Hepatocyte (in vitro differentiated cells): ENCODE results near the gene CALML5. TPM values are rescaled to one million over a fixed set of nuclear protein-coding genes. Genes with fewer than 3 reads are reported as not detected.

Experiments
- DNase-seq: peaks from one replicate; pipeline ENCODE4 v3.0.0-alpha.2; 2016; ENCODE audit warnings: low spot score
- H2AFZ ChIP-seq: fragments of 200-600 bp; sonication (generic); 2 replicates; pipeline ENCODE4 v1.6.0; 2016; ENCODE audit warnings: antibody characterized with exemption, mild to moderate bottlenecking
- H3K27ac ChIP-seq: fragments of 200-600 bp; sonication (generic); 2 replicates; pipeline ENCODE4 v1.5.1; 2016; ENCODE audit warnings: mild to moderate bottlenecking
- H3K27me3 ChIP-seq: fragments of 200-600 bp; sonication (generic); 2 replicates; pipeline ENCODE4 v1.6.1; 2016
- H3K36me3 ChIP-seq: fragments of 200-600 bp; sonication (generic); replicated peaks from 2 replicates; pipeline ENCODE4 v1.5.1; 2016; ENCODE audit warnings: low read depth; ENCODE audit not compliant: insufficient read depth
- H3K4me1 ChIP-seq: fragments of 200-600 bp; sonication (generic); 2 replicates; pipeline ENCODE4 v1.5.1; 2016; ENCODE audit warnings: mild to moderate bottlenecking, moderate library complexity; ENCODE audit not compliant: insufficient read depth
- H3K4me2 ChIP-seq: fragments of 200-600 bp; sonication (generic); 2 replicates; pipeline ENCODE4 v1.6.0; 2016
- H3K4me3 ChIP-seq: fragments of 200-600 bp; sonication (generic); 2 replicates; pipeline ENCODE4 v1.5.1; 2016; ENCODE audit warnings: mild to moderate bottlenecking
- H3K79me2 ChIP-seq: fragments of 200-600 bp; sonication (generic); 2 replicates; pipeline ENCODE4 v1.6.0; 2017; ENCODE audit warnings: mild to moderate bottlenecking
- H3K9me2 ChIP-seq: fragments of 200-600 bp; sonication (generic); replicated peaks from 2 replicates; pipeline ENCODE4 v1.6.0; 2017; ENCODE audit warnings: mild to moderate bottlenecking; ENCODE audit not compliant: insufficient read depth
- H3K9me3 ChIP-seq: fragments of 200-600 bp; sonication (generic); 2 replicates; pipeline ENCODE4 v1.5.1; 2016; ENCODE audit warnings: low read depth, mild to moderate bottlenecking
- H4K20me1 ChIP-seq: fragments of 200-600 bp; sonication (generic); 2 replicates; pipeline ENCODE4 v1.6.0; 2016; ENCODE audit warnings: mild to moderate bottlenecking; ENCODE audit not compliant: insufficient read depth, poor library complexity, severe bottlenecking
- EZH2 ChIP-seq: fragments of 200-600 bp; sonication (generic); IDR thresholded peaks from 2 replicates; pipeline ENCODE4 v1.6.1; 2016; ENCODE audit warnings: antibody characterized with exemption, mild to moderate bottlenecking, borderline replicate concordance
- EZH2phosphoT487 ChIP-seq: fragments of 200-600 bp; sonication (generic); IDR thresholded peaks from one replicate; pipeline ENCODE4 v1.6.1; 2018; ENCODE audit warnings: antibody characterized with exemption, mild to moderate bottlenecking, low read depth, moderate library complexity; ENCODE audit not compliant: unreplicated experiment, severe bottlenecking
- WGBS: methylation state at CpG from one replicate; pipeline ENCODE4 v1.1.6; 2016; ENCODE audit warnings: low lambda C conversion rate; ENCODE audit errors: missing lambda C conversion rate; 5-methylcytosine and 5-hydroxymethylcytosine counted together
- polyA plus RNA-seq: library from polyadenylated mRNA; unstranded; fragments of >200 nt; fragmentation: Nextera tagmentation; extraction: Ambion mirVana; gene quantifications from 2 replicates; pipeline ENCODE4 v1.2.1, GENCODE V29; 2016
- total RNA-seq: library from RNA; depleted of rRNA; stranded (reverse); fragments of >200 nt; gene quantifications from 2 replicates; pipeline ENCODE4 v1.2.3, GENCODE V29; 2014
- TF ChIP-seq, protein P1 (sequence below): fragments of 200-600 bp; sonication (generic); IDR thresholded peaks from 2 replicates; pipeline ENCODE4 v1.5.1; 2016; ENCODE audit warnings: antibody characterized with exemption, mild to moderate bottlenecking; ENCODE audit not compliant: poor library complexity

CALML5 gene
- total and polyA plus RNA-seq, 2 experiments from 2014 or later: not detected

GRCh38 chr10:5467634-5468255 lies 31.6 kb downstream of the CALML5 start:
- Histone ChIP-seq H3K4me2 (peak overlapping the region; percentile 32), H3K9me3 (no peaks in the 10 kb centered on the region), H3K4me1 (peaks cover 40% of the 10 kb centered on the region), H3K9me2 (no peaks in the 10 kb centered on the region), H3K27me3 (no peaks in the 10 kb centered on the region), H3K36me3 (no peaks in the 10 kb centered on the region), H3K27ac (peak overlapping the region; percentile 94), H2AFZ (no peak overlapping the region), H3K79me2 (no peaks in the 10 kb centered on the region), H4K20me1 (no peaks in the 10 kb centered on the region), H3K4me3 (no peak overlapping the region)
- DNase-seq: peak; percentile 71
- 73% methylated on average over 5 of the region's 6 CpGs for WGBS
- TF ChIP-seq, protein P1, sequence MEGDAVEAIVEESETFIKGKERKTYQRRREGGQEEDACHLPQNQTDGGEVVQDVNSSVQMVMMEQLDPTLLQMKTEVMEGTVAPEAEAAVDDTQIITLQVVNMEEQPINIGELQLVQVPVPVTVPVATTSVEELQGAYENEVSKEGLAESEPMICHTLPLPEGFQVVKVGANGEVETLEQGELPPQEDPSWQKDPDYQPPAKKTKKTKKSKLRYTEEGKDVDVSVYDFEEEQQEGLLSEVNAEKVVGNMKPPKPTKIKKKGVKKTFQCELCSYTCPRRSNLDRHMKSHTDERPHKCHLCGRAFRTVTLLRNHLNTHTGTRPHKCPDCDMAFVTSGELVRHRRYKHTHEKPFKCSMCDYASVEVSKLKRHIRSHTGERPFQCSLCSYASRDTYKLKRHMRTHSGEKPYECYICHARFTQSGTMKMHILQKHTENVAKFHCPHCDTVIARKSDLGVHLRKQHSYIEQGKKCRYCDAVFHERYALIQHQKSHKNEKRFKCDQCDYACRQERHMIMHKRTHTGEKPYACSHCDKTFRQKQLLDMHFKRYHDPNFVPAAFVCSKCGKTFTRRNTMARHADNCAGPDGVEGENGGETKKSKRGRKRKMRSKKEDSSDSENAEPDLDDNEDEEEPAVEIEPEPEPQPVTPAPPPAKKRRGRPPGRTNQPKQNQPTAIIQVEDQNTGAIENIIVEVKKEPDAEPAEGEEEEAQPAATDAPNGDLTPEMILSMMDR: no peak
- TF ChIP-seq EZH2phosphoT487 (no peak), EZH2 (no peak)

GRCh38 chr10:5467207-5467535 lies 32.2 kb downstream of the CALML5 start:
- H3K4me2 ChIP-seq: peak overlapping the region; percentile 32
- H3K4me3 ChIP-seq: no peak overlapping the region
- no peak for TF ChIP-seq EZH2
- TF ChIP-seq, protein P1: no peak
- TF ChIP-seq EZH2phosphoT487: no peak
- no peaks in the 10 kb centered on the region for H4K20me1 ChIP-seq
- WGBS: 40% methylated on average over 8 of the region's 8 CpGs
- H3K36me3 ChIP-seq: no peaks in the 10 kb centered on the region
- no peaks in the 10 kb centered on the region for H3K9me3 ChIP-seq
- peaks cover 46% of the 10 kb centered on the region for H3K4me1 ChIP-seq
- no peaks in the 10 kb centered on the region for H3K9me2 ChIP-seq
- no peak overlapping the region for H2AFZ ChIP-seq
- no peaks in the 10 kb centered on the region for H3K79me2 ChIP-seq
- no peaks in the 10 kb centered on the region for H3K27me3 ChIP-seq
- DNase-seq: peak; percentile 71
- H3K27ac ChIP-seq: peak overlapping the region; percentile 94

GRCh38 chr10:5466451-5467206 lies 32.7 kb downstream of the CALML5 start:
- peak overlapping the region; percentile 94 for H3K27ac ChIP-seq
- H4K20me1 ChIP-seq: no peaks in the 10 kb centered on the region
- H3K36me3 ChIP-seq: no peaks in the 10 kb centered on the region
- TF ChIP-seq EZH2 (no peak), EZH2phosphoT487 (no peak)
- TF ChIP-seq, protein P1: no peak
- DNase-seq: peak; percentile 93
- H3K4me1 ChIP-seq: peaks cover 51% of the 10 kb centered on the region
- no peak overlapping the region for H2AFZ ChIP-seq
- H3K9me3 ChIP-seq: no peaks in the 10 kb centered on the region
- peak overlapping the region; percentile 63 for H3K4me2 ChIP-seq
- H3K9me2 ChIP-seq: no peaks in the 10 kb centered on the region
- no peaks in the 10 kb centered on the region for H3K79me2 ChIP-seq
- 22% methylated on average over 18 of the region's 18 CpGs for WGBS
- no peak overlapping the region for H3K4me3 ChIP-seq
- H3K27me3 ChIP-seq: no peaks in the 10 kb centered on the region
